Adipocyte (in vitro differentiated cells): ENCODE measurements around the gene PLXNB3.
"Not testable (repeated sequence)": the region's sequence is repeated elsewhere in the genome, so short reads cannot be mapped to it uniquely, and the experiment has no call there.

Source experiments
- DNase-seq: peaks from one replicate; pipeline ENCODE4 v3.0.0-alpha.2; 2015; ENCODE audit warnings: low read depth
- H3K27me3 ChIP-seq: replicated peaks from 2 replicates; pipeline ENCODE4 v1.7.0; 2013; ENCODE audit warnings: mild to moderate bottlenecking, low read length, moderate library complexity; ENCODE audit not compliant: control insufficient read depth, insufficient read depth
- H3K36me3 ChIP-seq: 2 replicates; pipeline ENCODE4 v1.7.0; 2013; ENCODE audit warnings: low read length, mild to moderate bottlenecking, moderate library complexity; ENCODE audit not compliant: control insufficient read depth, insufficient read depth, severe bottlenecking
- H3K4me1 ChIP-seq: 2 replicates; pipeline ENCODE4 v1.7.0; 2013; ENCODE audit warnings: mild to moderate bottlenecking, low read length, moderate library complexity; ENCODE audit not compliant: control insufficient read depth, insufficient read depth
- H3K4me3 ChIP-seq: 2 replicates; pipeline ENCODE4 v1.7.0; 2013; ENCODE audit warnings: mild to moderate bottlenecking, low read length, moderate library complexity
- H3K9ac ChIP-seq: 2 replicates; pipeline ENCODE4 v1.7.0; 2013; ENCODE audit warnings: mild to moderate bottlenecking, low read length, moderate library complexity
- H3K9me3 ChIP-seq: 2 replicates; pipeline ENCODE4 v1.7.0; 2013; ENCODE audit warnings: mild to moderate bottlenecking, low read length, moderate library complexity; ENCODE audit not compliant: control insufficient read depth

PLXNB3 gene

GRCh38 chrX:153735274-153735673, 28.8 kb upstream of the PLXNB3 start:
- H3K27me3 ChIP-seq: no peaks in the 10 kb centered on the region
- no peak overlapping the region for H3K4me3 ChIP-seq
- peaks cover 8% of the 10 kb centered on the region for H3K4me1 ChIP-seq
- no peak for DNase-seq
- H3K9me3 ChIP-seq: peaks cover 12% of the 10 kb centered on the region
- H3K9ac ChIP-seq: no peak overlapping the region
- H3K36me3 ChIP-seq: peaks cover 12% of the 10 kb centered on the region

GRCh38 chrX:153736071-153736820, 27.8 kb upstream of the PLXNB3 start:
- H3K4me1 ChIP-seq: peaks cover 2% of the 10 kb centered on the region

GRCh38 chrX:153736871-153737441, 27.1 kb upstream of the PLXNB3 start:
- no peaks in the 10 kb centered on the region for H3K27me3 ChIP-seq
- DNase-seq: no peak
- H3K4me1 ChIP-seq: no peaks in the 10 kb centered on the region
- peaks cover 16% of the 10 kb centered on the region for H3K36me3 ChIP-seq
- no peak overlapping the region for H3K9ac ChIP-seq
- H3K9me3 ChIP-seq: peaks cover 3% of the 10 kb centered on the region
- no peak overlapping the region for H3K4me3 ChIP-seq

More at GRCh38 chrX:153736071-153736820, 27.8 kb upstream of the PLXNB3 start:
- DNase-seq: no peak
- Histone ChIP-seq H3K4me3 (no peak overlapping the region), H3K27me3 (no peaks in the 10 kb centered on the region), H3K9me3 (peaks cover 10% of the 10 kb centered on the region), H3K9ac (no peak overlapping the region), H3K36me3 (peaks cover 16% of the 10 kb centered on the region)

- Histone ChIP-seq H3K27me3 (no peaks in the 10 kb centered on the region), H3K4me1 (peaks cover under 1% of the 10 kb centered on the region)
- no peak for DNase-seq
These were observed 25.9 kb upstream of the PLXNB3 start for GRCh38 chrX:153738056-153738605.

GRCh38 chrX:153739754-153740486, 24.1 kb upstream of the PLXNB3 start:
- DNase-seq: no peak

More at GRCh38 chrX:153738056-153738605, 25.9 kb upstream of the PLXNB3 start:
- Histone ChIP-seq H3K36me3 (peaks cover 16% of the 10 kb centered on the region), H3K4me3 (no peak overlapping the region), H3K9ac (no peak overlapping the region), H3K9me3 (no peaks in the 10 kb centered on the region)

GRCh38 chrX:153740631-153741222, 23.3 kb upstream of the PLXNB3 start:
- Histone ChIP-seq H3K9ac (no peak overlapping the region), H3K9me3 (no peaks in the 10 kb centered on the region), H3K36me3 (peaks cover 16% of the 10 kb centered on the region), H3K4me3 (no peak overlapping the region), H3K4me1 (peaks cover 5% of the 10 kb centered on the region), H3K27me3 (no peaks in the 10 kb centered on the region)
- no peak for DNase-seq

More at GRCh38 chrX:153739754-153740486, 24.1 kb upstream of the PLXNB3 start:
- Histone ChIP-seq H3K36me3 (peaks cover 16% of the 10 kb centered on the region), H3K9ac (no peak overlapping the region), H3K9me3 (no peaks in the 10 kb centered on the region), H3K4me3 (no peak overlapping the region), H3K4me1 (peaks cover 5% of the 10 kb centered on the region), H3K27me3 (no peaks in the 10 kb centered on the region)

GRCh38 chrX:153741446-153741845, 22.6 kb upstream of the PLXNB3 start:
- no peak overlapping the region for H3K9ac ChIP-seq
- no peaks in the 10 kb centered on the region for H3K27me3 ChIP-seq
- H3K36me3 ChIP-seq: peaks cover 15% of the 10 kb centered on the region
- H3K4me1 ChIP-seq: peaks cover 6% of the 10 kb centered on the region
- no peak for DNase-seq
- no peak overlapping the region for H3K4me3 ChIP-seq
- H3K9me3 ChIP-seq: no peaks in the 10 kb centered on the region

- not testable (repeated sequence) for H3K4me1 ChIP-seq, H3K36me3 ChIP-seq, H3K4me3 ChIP-seq, H3K27me3 ChIP-seq, H3K9me3 ChIP-seq, H3K9ac ChIP-seq, DNase-seq
These were observed 21.9 kb upstream of the PLXNB3 start for GRCh38 chrX:153742111-153742510.

- DNase-seq, H3K9ac ChIP-seq, H3K36me3 ChIP-seq, H3K9me3 ChIP-seq, H3K27me3 ChIP-seq, H3K4me3 ChIP-seq: not testable (repeated sequence)
- peaks cover 13% of the 10 kb centered on the region for H3K4me1 ChIP-seq
These were observed 21.1 kb upstream of the PLXNB3 start for GRCh38 chrX:153742796-153743467.

- not testable (repeated sequence) for H3K4me3 ChIP-seq, H3K36me3 ChIP-seq, H3K27me3 ChIP-seq, DNase-seq, H3K9me3 ChIP-seq
- Histone ChIP-seq H3K4me1 (peaks cover 13% of the 10 kb centered on the region), H3K9ac (peak overlapping the region; percentile 49)
These were observed 20.4 kb upstream of the PLXNB3 start for GRCh38 chrX:153743468-153744209.
